GM12878 (cell line): ENCODE measurements around the gene PTPRN2. TPM values are rescaled to one million over a fixed set of nuclear protein-coding genes. Genes with fewer than 3 reads are reported as not detected.

ENCODE experiments used
- ATAC-seq: fragments of 200-7000 bp; cut with Tn5 transposase; 3 replicates; pipeline ENCODE4 v1.9.1; 2020; ENCODE audit warnings: mild to moderate bottlenecking, moderate library complexity
- BruUV-seq: library from RNA; stranded (reverse); fragments of 400-500 nt; replicated peaks from 2 replicates; lab custom pipeline; 2021; lab: Mats Ljungman, UMichigan
- CTCF ChIA-PET: fragments of 300-600 bp; sonication (Branson Sonifier 250); formaldehyde crosslinking; extraction: SDS; loops from one replicate; lab custom pipeline; 2021; ENCODE audit warnings: inconsistent platforms; lab: Yijun Ruan, JAX
- POLR2A ChIA-PET: fragments of 350-600 bp; formaldehyde crosslinking; extraction: SDS; loops from one replicate; lab custom pipeline; 2021; ENCODE audit warnings: inconsistent platforms; lab: Charles Lee
- RAD21 ChIA-PET: fragments of 300-600 bp; sonication (Branson Sonifier 250); formaldehyde crosslinking; loops from one replicate; lab custom pipeline; 2023; ENCODE audit warnings: antibody characterized with exemption; ENCODE audit not compliant: unreplicated experiment; lab: Charles Lee
- SMC1A ChIA-PET: fragments of 300-600 bp; sonication (Branson Sonifier 250); formaldehyde crosslinking; loops from one replicate; lab custom pipeline; 2023; ENCODE audit not compliant: unreplicated experiment, uncharacterized antibody; lab: Charles Lee
- DNase-seq: peaks from one replicate; pipeline ENCODE4 v3.0.0-alpha.2; 2011; ENCODE audit warnings: low read depth, low spot score
- FAIRE-seq: peaks from 3 replicates; lab custom pipeline; 2011; peaks lifted over from hg19 to GRCh38; lab: Jason Lieb, UNC
- H2AFZ ChIP-seq: 2 replicates; pipeline ENCODE4 v1.6.0; 2011; ENCODE audit warnings: low read depth, low read length, control low read depth; ENCODE audit not compliant: control insufficient read depth
- H3K27ac ChIP-seq: 2 replicates; pipeline ENCODE4 v1.5.1; 2011; ENCODE audit warnings: control low read depth; ENCODE audit not compliant: control insufficient read depth, insufficient read depth
- H3K27me3 ChIP-seq, 2 experiments: replicated peaks in 1 of 2; 2 replicates each; pipeline versions ENCODE4 v1.6.0 to v1.6.1; 2011; ENCODE audit warnings: low read length in 1 of 2; ENCODE audit not compliant: control insufficient read depth in 2 of 2, insufficient read depth in 2 of 2
- H3K36me3 ChIP-seq, 2 experiments: 2 replicates each; pipeline ENCODE4 v1.5.1; 2011; ENCODE audit warnings: low read length in 1 of 2; ENCODE audit not compliant: control insufficient read depth in 2 of 2, insufficient read depth in 2 of 2
- H3K4me1 ChIP-seq: 2 replicates; pipeline ENCODE4 v1.6.1; 2011; ENCODE audit warnings: mild to moderate bottlenecking, low read length, moderate library complexity, mixed read lengths; ENCODE audit not compliant: control insufficient read depth, insufficient read depth
- H3K4me2 ChIP-seq: 2 replicates; pipeline ENCODE4 v1.6.0; 2011; ENCODE audit warnings: control low read depth; ENCODE audit not compliant: control insufficient read depth, insufficient read depth
- H3K4me3 ChIP-seq: fragments of 200-600 bp; sonication (generic); 2 replicates; pipeline ENCODE4 v1.5.1; 2016
- H3K79me2 ChIP-seq: 2 replicates; pipeline ENCODE4 v1.6.0; 2011; ENCODE audit warnings: low read length; ENCODE audit not compliant: control insufficient read depth, insufficient read depth
- H3K9ac ChIP-seq: 2 replicates; pipeline ENCODE4 v1.8.0; 2011; ENCODE audit warnings: low read length, control low read depth, mixed read lengths; ENCODE audit not compliant: control insufficient read depth, insufficient read depth
- H3K9me3 ChIP-seq: replicated peaks from 3 replicates; pipeline ENCODE4 v1.5.1; 2011; ENCODE audit warnings: mild to moderate bottlenecking, low read length; ENCODE audit not compliant: control insufficient read depth, insufficient read depth
- H4K20me1 ChIP-seq: 2 replicates; pipeline ENCODE4 v1.6.0; 2011; ENCODE audit not compliant: control insufficient read depth, insufficient read depth
- IKZF2 ChIP-seq, 2 experiments: fragments of 450-650 bp; IDR thresholded peaks; 2 replicates each; pipeline ENCODE4 v1.6.1; 2017; ENCODE audit warnings: mild to moderate bottlenecking in 2 of 2, moderate library complexity in 2 of 2
- NR2F1 ChIP-seq: fragments of 450-650 bp; conservative IDR thresholded peaks from 2 replicates; pipeline ENCODE4 v1.6.1; 2017; ENCODE audit warnings: mild to moderate bottlenecking
- NRF1 ChIP-seq: conservative IDR thresholded peaks from 2 replicates; pipeline ENCODE4 v1.6.1; 2011; ENCODE audit warnings: mild to moderate bottlenecking, low read depth, low read length, improper control_type of control experiment
- PML ChIP-seq: IDR thresholded peaks from 2 replicates; pipeline ENCODE4 v1.6.1; 2012; ENCODE audit warnings: low read length, inconsistent platforms
- POLR2A ChIP-seq: IDR thresholded peaks from 2 replicates; pipeline ENCODE4 v1.6.1; 2011; ENCODE audit warnings: low read depth, mild to moderate bottlenecking, low read length
- RAD21 ChIP-seq: IDR thresholded peaks from 2 replicates; pipeline ENCODE4 v1.6.1; 2011; ENCODE audit warnings: mild to moderate bottlenecking, low read depth, low read length, moderate library complexity; ENCODE audit not compliant: insufficient read depth
- SMC3 ChIP-seq: IDR thresholded peaks from 2 replicates; pipeline ENCODE4 v1.6.1; 2011; ENCODE audit warnings: low read length, improper control_type of control experiment, borderline replicate concordance
- SREBF1 ChIP-seq: IDR thresholded peaks from 2 replicates; pipeline ENCODE4 v1.6.1; 2012; ENCODE audit warnings: mild to moderate bottlenecking, low read length
- STAT3 ChIP-seq: IDR thresholded peaks from 2 replicates; pipeline ENCODE4 v1.6.1; 2011; ENCODE audit warnings: low read depth, low read length, improper control_type of control experiment
- SUZ12 ChIP-seq: fragments of 200-600 bp; sonication (generic); IDR thresholded peaks from one replicate; pipeline ENCODE4 v1.6.1; 2018; ENCODE audit warnings: antibody characterized with exemption, mild to moderate bottlenecking; ENCODE audit not compliant: unreplicated experiment
- YBX1 ChIP-seq: fragments of 450-650 bp; IDR thresholded peaks from 2 replicates; pipeline ENCODE4 v1.6.1; 2016; ENCODE audit warnings: antibody characterized with exemption
- WGBS: methylation state at CpG from one replicate; pipeline ENCODE4 v1.1.6; 2016; ENCODE audit warnings: low lambda C conversion rate; ENCODE audit not compliant: insufficient replicate concordance, insufficient coverage; ENCODE audit errors: missing lambda C conversion rate; 5-methylcytosine and 5-hydroxymethylcytosine counted together
- in situ Hi-C: fragments of 300-500 bp; cut with MboI; formaldehyde crosslinking; loops from 9 replicates; pipeline ENCODE4 v1.14.3; 2018; ENCODE audit warnings: mixed read lengths
- intact Hi-C: fragments of 100-400 bp; cut with micrococcal nuclease; formaldehyde crosslinking; loops from one replicate; pipeline ENCODE4 v1.14.2; 2022; ENCODE audit not compliant: unreplicated experiment
- polyA plus RNA-seq, 11 experiments: library from polyadenylated mRNA; depleted of rRNA in 4 of 11; unstranded in 6 of 11; stranded (reverse) in 5 of 11; fragments of >200 nt; fragmentation: Nextera tagmentation in 4 of 11; fragmentation: Illumina TruSeq in 1 of 11; extraction: Ambion mirVana in 4 of 11; extraction: Trizol in 1 of 11; gene quantifications; 1 replicate in 1 of 11; 2 replicates in 10 of 11; pipeline versions ENCODE4 v1.2.1 to v1.2.3, GENCODE V29; 2011 to 2016; ENCODE audit warnings: inconsistent platforms in 2 of 11, missing spikeins in 2 of 11, low read depth in 1 of 11
- total RNA-seq, 4 experiments: library from RNA; depleted of rRNA in 3 of 4; stranded (reverse); fragments of >200 nt in 3 of 4; fragmentation: Illumina TruSeq in 1 of 4; extraction: Trizol in 1 of 4; gene quantifications; 2 replicates each; pipeline versions ENCODE4 v1.2.1 to v1.2.3, GENCODE V29; 2013 to 2021
- TF ChIP-seq, protein P1 (sequence below), 3 experiments: IDR thresholded peaks in 2 of 3; conservative IDR thresholded peaks in 1 of 3; 2 replicates each; pipeline ENCODE4 v1.5.1; 2011; ENCODE audit warnings: low read depth in 3 of 3, low read length in 3 of 3, mild to moderate bottlenecking in 3 of 3, control low read depth in 2 of 3, moderate library complexity in 2 of 3, inconsistent platforms in 1 of 3, mixed read lengths in 1 of 3; ENCODE audit not compliant: control insufficient read depth in 2 of 3, insufficient read depth in 1 of 3; ENCODE audit errors: extremely low read depth in 1 of 3
- TF ChIP-seq, protein P2 (sequence below): IDR thresholded peaks from 2 replicates; pipeline ENCODE4 v1.6.1; 2011; ENCODE audit warnings: low read depth, low read length, improper control_type of control experiment, borderline replicate concordance

PTPRN2 gene
- total and polyA plus RNA-seq, 10 of the 15 experiments (the other 5 are each of a cell fraction or from before 2014, with no cell fraction given), result 5.4 TPM; not detected in 9

- TF ChIP-seq PML, result no peak
These were observed 275.8 kb downstream of the PTPRN2 start (continued) for GRCh38 chr7:158311791-158312190.

DNA sequence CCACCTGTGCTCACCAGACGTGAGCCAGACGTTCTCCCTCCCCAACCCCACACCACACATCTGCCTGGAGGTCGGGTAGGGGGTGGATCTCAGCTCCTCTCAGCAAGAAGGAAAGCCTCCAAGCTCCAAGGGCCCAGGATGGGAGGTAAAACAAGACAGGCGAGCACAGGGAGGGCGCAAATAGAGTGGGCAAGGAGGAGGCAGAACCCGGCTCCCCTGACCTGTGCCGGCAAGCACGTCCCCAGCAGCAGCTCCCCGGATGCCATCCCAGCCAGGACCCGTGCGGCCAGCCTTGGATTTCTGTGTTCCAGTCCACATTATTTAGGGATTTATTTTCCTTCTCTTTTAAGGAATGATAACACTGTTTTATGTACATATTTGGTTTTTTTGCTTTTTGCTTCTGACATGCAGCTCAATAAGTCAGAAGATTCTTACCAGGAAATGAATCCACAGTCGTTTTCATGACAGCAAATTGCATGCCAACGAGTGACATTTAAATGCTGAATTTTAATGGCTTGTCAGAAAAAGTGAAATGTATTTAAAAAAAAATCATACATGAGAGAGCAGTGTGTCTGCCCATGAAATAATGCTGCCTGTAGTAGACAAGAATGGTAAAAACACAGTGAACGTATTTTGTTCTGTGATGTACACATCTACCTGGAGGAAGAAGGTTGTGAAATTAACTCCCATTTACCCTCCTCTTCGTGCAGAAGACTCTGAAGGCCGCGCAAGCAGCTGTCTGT, 276.5 kb downstream of the PTPRN2 start:
- no peak for ATAC-seq
- Histone ChIP-seq H3K9me3 (no peaks in the 10 kb centered on the region; the same call in 1 of the 3 replicates), H3K4me1 (no peaks in the 10 kb centered on the region), H3K79me2 (no peaks in the 10 kb centered on the region), H3K27ac (no peak overlapping the region), H3K36me3 (no peaks in the 10 kb centered on the region), H4K20me1 (no peaks in the 10 kb centered on the region), H2AFZ (no peak overlapping the region), H3K4me3 (no peak overlapping the region), H3K27me3 (no peaks in the 10 kb centered on the region)
- ChIA-PET POLR2A (no interaction called here), CTCF (no interaction called here)
- in situ Hi-C loops, result no loop called here
- intact Hi-C loops, result no loop called here
- TF ChIP-seq IKZF2 (IDR thresholded peaks at IDR 0.05) (no peak), SUZ12 (no peak), SMC3 (no peak), RAD21 (no peak), NRF1 (no peak), POLR2A (no peak), STAT3 (no peak), YBX1 (no peak), NR2F1 (no peak), SREBF1 (no peak)
- TF ChIP-seq, protein P1, sequence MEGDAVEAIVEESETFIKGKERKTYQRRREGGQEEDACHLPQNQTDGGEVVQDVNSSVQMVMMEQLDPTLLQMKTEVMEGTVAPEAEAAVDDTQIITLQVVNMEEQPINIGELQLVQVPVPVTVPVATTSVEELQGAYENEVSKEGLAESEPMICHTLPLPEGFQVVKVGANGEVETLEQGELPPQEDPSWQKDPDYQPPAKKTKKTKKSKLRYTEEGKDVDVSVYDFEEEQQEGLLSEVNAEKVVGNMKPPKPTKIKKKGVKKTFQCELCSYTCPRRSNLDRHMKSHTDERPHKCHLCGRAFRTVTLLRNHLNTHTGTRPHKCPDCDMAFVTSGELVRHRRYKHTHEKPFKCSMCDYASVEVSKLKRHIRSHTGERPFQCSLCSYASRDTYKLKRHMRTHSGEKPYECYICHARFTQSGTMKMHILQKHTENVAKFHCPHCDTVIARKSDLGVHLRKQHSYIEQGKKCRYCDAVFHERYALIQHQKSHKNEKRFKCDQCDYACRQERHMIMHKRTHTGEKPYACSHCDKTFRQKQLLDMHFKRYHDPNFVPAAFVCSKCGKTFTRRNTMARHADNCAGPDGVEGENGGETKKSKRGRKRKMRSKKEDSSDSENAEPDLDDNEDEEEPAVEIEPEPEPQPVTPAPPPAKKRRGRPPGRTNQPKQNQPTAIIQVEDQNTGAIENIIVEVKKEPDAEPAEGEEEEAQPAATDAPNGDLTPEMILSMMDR (IDR thresholded peaks at IDR 0.05 in 2 of 3, conservative IDR thresholded peaks at IDR 0.05 in 1 of 3; ENCODE audit: control insufficient read depth in 2 of 3, extremely low read depth in 1 of 3, insufficient read depth in 1 of 3, low read depth in 3 of 3, low read length in 3 of 3), result no peak
- TF ChIP-seq, protein P2, sequence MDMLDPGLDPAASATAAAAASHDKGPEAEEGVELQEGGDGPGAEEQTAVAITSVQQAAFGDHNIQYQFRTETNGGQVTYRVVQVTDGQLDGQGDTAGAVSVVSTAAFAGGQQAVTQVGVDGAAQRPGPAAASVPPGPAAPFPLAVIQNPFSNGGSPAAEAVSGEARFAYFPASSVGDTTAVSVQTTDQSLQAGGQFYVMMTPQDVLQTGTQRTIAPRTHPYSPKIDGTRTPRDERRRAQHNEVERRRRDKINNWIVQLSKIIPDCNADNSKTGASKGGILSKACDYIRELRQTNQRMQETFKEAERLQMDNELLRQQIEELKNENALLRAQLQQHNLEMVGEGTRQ, result no peak
- TF ChIP-seq, all 136 proteins: peak for 0
- ChIA-PET SMC1A (no interaction called here), RAD21 (no interaction called here)
- H3K9ac ChIP-seq, result no peak overlapping the region
- DNase-seq (no peak), FAIRE-seq (no peak)
- WGBS, result 31% methylated on average over 17 of the region's 17 CpGs
- no peak overlapping the region for H3K4me2 ChIP-seq
- BruUV-seq, result no TSS peak
